ENCODE results near the gene SPP2. TPM values are rescaled to one million over a fixed set of nuclear protein-coding genes. Genes with fewer than 3 reads are reported as not detected.

Gene SPP2
- total RNA-seq, 4 donors from 2014 or later: not detected

GRCh38 chr2:234014427-234014826 is 36.1 kb upstream of the SPP2 start:
- TF ChIP-seq CTCF (IDR thresholded peaks at IDR 0.05): no peak
- ATAC-seq (ENCODE audit: low FRiP score) (no peak), DNase-seq (ENCODE audit: low spot score) (no peak)

- DNase-seq (ENCODE audit: low spot score) (no peak), ATAC-seq (ENCODE audit: low FRiP score) (no peak)
- TF ChIP-seq CTCF (IDR thresholded peaks at IDR 0.05): no peak
Observed at GRCh38 chr2:234015861-234016260, 34.6 kb upstream of the SPP2 start.

GRCh38 chr2:234019896-234020295 is 30.6 kb upstream of the SPP2 start:
- DNase-seq (ENCODE audit: low spot score) (no peak), ATAC-seq (ENCODE audit: low FRiP score) (no peak)
- TF ChIP-seq CTCF (IDR thresholded peaks at IDR 0.05): no peak

GRCh38 chr2:234020332-234020731 is 30.2 kb upstream of the SPP2 start:
- no peak for ATAC-seq (ENCODE audit: low FRiP score)
- TF ChIP-seq CTCF (IDR thresholded peaks at IDR 0.05): no peak
- no peak for DNase-seq (ENCODE audit: low spot score)

- no peak for ATAC-seq (ENCODE audit: low FRiP score)
- TF ChIP-seq CTCF (IDR thresholded peaks at IDR 0.05): no peak
- no peak for DNase-seq (ENCODE audit: low spot score)
Observed at GRCh38 chr2:234022424-234022823, 28.1 kb upstream of the SPP2 start.

- DNase-seq (ENCODE audit: low spot score) (no peak), ATAC-seq (ENCODE audit: low FRiP score) (no peak)
- no peak for TF ChIP-seq CTCF (IDR thresholded peaks at IDR 0.05)
Observed at GRCh38 chr2:234024304-234024703, 26.2 kb upstream of the SPP2 start.

GRCh38 chr2:234025466-234025865 is 25.0 kb upstream of the SPP2 start:
- ATAC-seq (ENCODE audit: low FRiP score): no peak
- no peak for DNase-seq (ENCODE audit: low spot score)
- TF ChIP-seq CTCF (IDR thresholded peaks at IDR 0.05): no peak
